Right lobe of liver (tissue), 4 donors: Measurements from ENCODE around the gene SH3BGRL2.

Source experiments
- CTCF ChIP-seq, 4 donors: fragments of 200-600 bp in 3 of 4; fragments of 450-650 bp in 1 of 4; IDR thresholded peaks; one replicate each; pipeline versions ENCODE4 v1.5.1 to v1.8.0; 2016 to 2022; ENCODE audit warnings: antibody characterized with exemption in 4 of 4, mild to moderate bottlenecking in 2 of 4
- POLR2A ChIP-seq: fragments of 450-650 bp; IDR thresholded peaks from one replicate; pipeline ENCODE4 v1.6.1; 2017; ENCODE audit warnings: antibody characterized with exemption, mild to moderate bottlenecking
- donor health status: DM: no; HTN: no; CAD: no.
- donor health status: DM: no; HTN: no; CAD: no.
- donor health status: DM: no; HTN: yes; CAD: no.

DNA sequence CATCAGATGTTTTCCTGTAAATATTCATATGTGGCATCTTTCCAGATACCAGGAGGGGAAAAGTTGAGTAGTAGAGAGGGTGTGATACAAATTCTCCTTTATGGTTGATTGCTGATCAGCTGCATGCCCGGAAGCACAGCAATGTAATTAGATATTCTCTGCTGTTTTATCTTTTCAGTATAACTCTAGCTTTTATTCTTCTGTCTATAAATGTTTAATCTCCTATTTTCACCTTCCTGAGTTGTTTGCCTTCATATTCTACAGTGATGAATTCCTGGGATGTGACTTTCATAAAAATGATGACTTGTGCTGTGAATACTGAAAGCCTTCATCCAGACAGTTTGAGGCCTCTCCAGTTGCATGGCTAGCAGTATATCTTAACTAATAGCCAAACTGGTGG is 53.7 kb downstream of the SH3BGRL2 start:
- no peak for TF ChIP-seq CTCF (IDR thresholded peaks at IDR 0.05)
- TF ChIP-seq POLR2A, result no peak
